CD14-positive monocyte (primary cell): ENCODE results near the gene CAPN8. TPM values are rescaled to one million over a fixed set of nuclear protein-coding genes. Genes with fewer than 3 reads are reported as not detected.
A peak's percentile ranks its signal among the peaks of the same experiment; 100 is the strongest.

Experiments
- DNase-seq, 3 donors: peaks; one replicate each; pipeline ENCODE4 v3.0.0-alpha.2; 2011 to 2022
- H2AFZ ChIP-seq: 2 replicates; pipeline ENCODE4 v1.6.0; 2012; ENCODE audit warnings: mild to moderate bottlenecking, low read depth, low read length, inconsistent platforms; ENCODE audit not compliant: insufficient read depth, poor library complexity, severe bottlenecking
- H3K27ac ChIP-seq, 2 donors: 1 replicate in 1 of 2; 2 replicates in 1 of 2; pipeline ENCODE4 v1.5.1; 2012 to 2013; ENCODE audit warnings: low read length in 2 of 2, control low read depth in 1 of 2, inconsistent platforms in 1 of 2, low read depth in 1 of 2, mild to moderate bottlenecking in 1 of 2
- H3K27me3 ChIP-seq, 2 donors: one replicate each; pipeline versions ENCODE4 v1.6.0 to v1.6.1; 2011 to 2013; ENCODE audit warnings: low read length in 2 of 2; ENCODE audit not compliant: control insufficient read depth in 2 of 2, insufficient read depth in 2 of 2
- H3K36me3 ChIP-seq, 2 donors: replicated peaks in 1 of 2; 1 replicate in 1 of 2; 2 replicates in 1 of 2; pipeline versions ENCODE4 v1.5.1 to v1.6.1; 2012 to 2013; ENCODE audit warnings: low read length in 2 of 2, control low read depth in 1 of 2, inconsistent platforms in 1 of 2, mild to moderate bottlenecking in 1 of 2; ENCODE audit not compliant: insufficient read depth in 2 of 2, control insufficient read depth in 1 of 2
- H3K4me1 ChIP-seq, 2 donors: 1 replicate in 1 of 2; 2 replicates in 1 of 2; pipeline versions ENCODE4 v1.5.1 to v1.6.1; 2012 to 2013; ENCODE audit warnings: low read length in 2 of 2, control low read depth in 1 of 2, inconsistent platforms in 1 of 2, mild to moderate bottlenecking in 1 of 2, moderate library complexity in 1 of 2; ENCODE audit not compliant: insufficient read depth in 2 of 2, control insufficient read depth in 1 of 2
- H3K4me2 ChIP-seq: replicated peaks from 2 replicates; pipeline ENCODE3; 2012; ENCODE audit warnings: low read length, moderate library complexity, mild to moderate bottlenecking; ENCODE audit not compliant: poor library complexity, severe bottlenecking; ENCODE audit errors: extremely low read depth
- H3K4me3 ChIP-seq, 3 experiments: fragments of 200-600 bp in 1 of 3; sonication (generic) in 1 of 3; replicated peaks in 1 of 3; 1 replicate in 2 of 3; 2 replicates in 1 of 3; pipeline ENCODE4 v1.5.1; 2011 to 2013; ENCODE audit warnings: low read length in 3 of 3, mild to moderate bottlenecking in 3 of 3, control low read depth in 2 of 3, low read depth in 2 of 3, inconsistent platforms in 1 of 3, moderate library complexity in 1 of 3
- H3K79me2 ChIP-seq: 2 replicates; pipeline ENCODE4 v1.6.0; 2012; ENCODE audit warnings: mild to moderate bottlenecking, control low read depth, inconsistent platforms, low read length, moderate library complexity; ENCODE audit not compliant: insufficient read depth
- H3K9ac ChIP-seq: 2 replicates; pipeline ENCODE4 v1.6.0; 2017; ENCODE audit warnings: low read length, mild to moderate bottlenecking; ENCODE audit not compliant: insufficient read depth, poor library complexity, severe bottlenecking
- H3K9me3 ChIP-seq, 2 donors: replicated peaks in 1 of 2; 1 replicate in 1 of 2; 2 replicates in 1 of 2; pipeline versions ENCODE4 v1.5.1 to v1.6.1; 2012 to 2013; ENCODE audit warnings: low read length in 2 of 2, control low read depth in 1 of 2; ENCODE audit not compliant: control insufficient read depth in 1 of 2, insufficient read depth in 1 of 2
- H4K20me1 ChIP-seq: 2 replicates; pipeline ENCODE4 v1.6.0; 2012; ENCODE audit warnings: mild to moderate bottlenecking, low read length, control low read depth, moderate library complexity; ENCODE audit not compliant: insufficient read depth
- H3K27ac Mint-ChIP-seq, 7 donors: one replicate each; pipeline ENCODE4 v1.8.0; 2020; ENCODE audit warnings: mild to moderate bottlenecking in 7 of 7, mixed read lengths in 7 of 7, moderate library complexity in 6 of 7, inconsistent platforms in 2 of 7
- H3K27me3 Mint-ChIP-seq, 3 donors: one replicate each; pipeline ENCODE4 v1.8.0; 2021 to 2022; ENCODE audit warnings: low read depth in 3 of 3, mild to moderate bottlenecking in 3 of 3, mixed read lengths in 3 of 3, moderate library complexity in 3 of 3, inconsistent platforms in 1 of 3
- H3K36me3 Mint-ChIP-seq, 2 donors: one replicate each; pipeline ENCODE4 v1.8.0; 2020; ENCODE audit warnings: mixed read lengths in 2 of 2, inconsistent platforms in 1 of 2, mild to moderate bottlenecking in 1 of 2
- H3K4me1 Mint-ChIP-seq: one replicate; pipeline ENCODE4 v1.8.0; 2020; ENCODE audit warnings: mild to moderate bottlenecking, mixed read lengths
- H3K4me3 Mint-ChIP-seq, 2 donors: one replicate each; pipeline ENCODE4 v1.8.0; 2020; ENCODE audit warnings: mild to moderate bottlenecking in 2 of 2, mixed read lengths in 2 of 2, moderate library complexity in 1 of 2
- H3K9me3 Mint-ChIP-seq, 7 donors: one replicate each; pipeline ENCODE4 v1.8.0; 2020 to 2022; ENCODE audit warnings: mixed read lengths in 7 of 7, mild to moderate bottlenecking in 6 of 7, moderate library complexity in 6 of 7, inconsistent platforms in 2 of 7
- CTCF ChIP-seq: fragments of 200-600 bp; IDR thresholded peaks from one replicate; pipeline ENCODE4 v1.8.0; 2022; ENCODE audit warnings: antibody characterized with exemption, mild to moderate bottlenecking
- WGBS: methylation state at CpG from one replicate; pipeline ENCODE4 v1.1.5; 2013; ENCODE audit warnings: missing lambda C conversion rate; ENCODE audit not compliant: insufficient coverage; 5-methylcytosine and 5-hydroxymethylcytosine counted together
- intact Hi-C, 2 donors: fragments of 100-400 bp; cut with micrococcal nuclease; formaldehyde crosslinking; loops; one replicate each; pipeline versions ENCODE4 v1.15.0 to v1.15.1; 2023
- polyA plus RNA-seq, 3 donors: library from polyadenylated mRNA; depleted of rRNA in 1 of 3; unstranded in 2 of 3; stranded (reverse) in 1 of 3; fragments of 300-500 nt in 2 of 3; fragments of >200 nt in 1 of 3; fragmentation: Illumina TruSeq in 2 of 3; gene quantifications; 1 replicate in 2 of 3; 2 replicates in 1 of 3; pipeline ENCODE4 v1.2.3, GENCODE V29; 2012 to 2021

Gene CAPN8
- polyA plus RNA-seq, 3 donors = 0.40 TPM; not detected in 2

- no peaks in the 10 kb centered on the region for H3K27me3 ChIP-seq
- no peaks in the 10 kb centered on the region for H3K36me3 ChIP-seq
- WGBS = 33% methylated on average over 4 of the region's 8 CpGs
- Mint-ChIP-seq H3K36me3 (no peaks in the 10 kb centered on the region), H3K27me3 (no peaks in the 10 kb centered on the region), H3K4me1 (peaks cover 4% of the 10 kb centered on the region), H3K9me3 (no peaks in the 10 kb centered on the region), H3K4me3 (no peak overlapping the region), H3K27ac (no peak overlapping the region)
- no peak overlapping the region for H3K27ac ChIP-seq
- no peaks in the 10 kb centered on the region for H3K9me3 ChIP-seq
- peaks cover 5% of the 10 kb centered on the region in 2 donors for H3K4me1 ChIP-seq
- intact Hi-C loops = no loop called here
- H3K9ac ChIP-seq = no peak overlapping the region
- no peak overlapping the region for H3K4me3 ChIP-seq
- H3K79me2 ChIP-seq = no peaks in the 10 kb centered on the region
- H3K4me2 ChIP-seq = no peak overlapping the region
- DNase-seq = peak; percentile 9 to 35 (median 30)
- peak; percentile 63 for TF ChIP-seq CTCF
- no peaks in the 10 kb centered on the region for H4K20me1 ChIP-seq
- H2AFZ ChIP-seq = no peak overlapping the region
Measured at GRCh38 chr1:223556414-223557129, 108.9 kb downstream of the CAPN8 start.

- H3K79me2 ChIP-seq = no peaks in the 10 kb centered on the region
- H3K4me1 ChIP-seq = peaks cover 22 to 23% of the 10 kb centered on the region in 2 donors
- intact Hi-C loops = no loop called here
- H3K36me3 Mint-ChIP-seq = no peaks in the 10 kb centered on the region
- no peak overlapping the region for H2AFZ ChIP-seq
- H3K4me3 Mint-ChIP-seq = no peak overlapping the region
- H3K9ac ChIP-seq = no peak overlapping the region
- H3K4me3 ChIP-seq = no peak overlapping the region
- H3K36me3 ChIP-seq = no peaks in the 10 kb centered on the region
- peaks cover 20% of the 10 kb centered on the region for H3K4me1 Mint-ChIP-seq
- H3K27me3 ChIP-seq = no peaks in the 10 kb centered on the region
- H3K27ac ChIP-seq = no peak overlapping the region
- H3K27ac Mint-ChIP-seq = no peak overlapping the region
- no peak for DNase-seq
- H3K4me2 ChIP-seq = no peak overlapping the region
- H3K9me3 Mint-ChIP-seq = peaks cover 0 to 2% (median 0%) of the 10 kb centered on the region in 7 donors
- 100% methylated on average over 1 of the region's 3 CpGs for WGBS
- H4K20me1 ChIP-seq = no peaks in the 10 kb centered on the region
- peaks cover 2 to 7% (median 5%) of the 10 kb centered on the region in 3 donors for H3K27me3 Mint-ChIP-seq
- no peaks in the 10 kb centered on the region for H3K9me3 ChIP-seq
- TF ChIP-seq CTCF = no peak
Measured at GRCh38 chr1:223553957-223554356, 111.5 kb downstream of the CAPN8 start.
